HEK293 (cell line): Measurements from ENCODE around the gene CLCN3.

Source experiments
- BCL11B ChIP-seq: fragments of 450-650 bp; formaldehyde crosslinking; IDR thresholded peaks from 2 replicates; pipeline ENCODE4 v1.5.1; 2016; ENCODE audit warnings: low read depth, missing biosample characterization, missing genetic modification characterization
- GFI1B ChIP-seq: fragments of 450-650 bp; formaldehyde crosslinking; IDR thresholded peaks from 2 replicates; pipeline ENCODE4 v1.5.1; 2016; ENCODE audit warnings: missing biosample characterization, missing genetic modification characterization
- GLIS2 ChIP-seq: fragments of 450-650 bp; formaldehyde crosslinking; IDR thresholded peaks from 2 replicates; pipeline ENCODE4 v1.5.1; 2016; ENCODE audit warnings: missing biosample characterization, missing genetic modification characterization
- KLF10 ChIP-seq: fragments of 450-650 bp; IDR thresholded peaks from 2 replicates; pipeline ENCODE4 v1.5.1; 2018; ENCODE audit warnings: missing biosample characterization, mild to moderate bottlenecking, missing genetic modification characterization
- SP3 ChIP-seq: fragments of 450-650 bp; formaldehyde crosslinking; IDR thresholded peaks from 2 replicates; pipeline ENCODE4 v1.5.1; 2016; ENCODE audit warnings: missing biosample characterization, missing genetic modification characterization
- ZBTB1 ChIP-seq: fragments of 450-650 bp; formaldehyde crosslinking; IDR thresholded peaks from 2 replicates; pipeline ENCODE4 v1.5.1; 2016; ENCODE audit warnings: missing biosample characterization, missing genetic modification characterization
- ZNF10 ChIP-seq: fragments of 450-650 bp; formaldehyde crosslinking; IDR thresholded peaks from 2 replicates; pipeline ENCODE4 v1.5.1; 2017; ENCODE audit warnings: missing biosample characterization, missing genetic modification characterization
- ZNF112 ChIP-seq: fragments of 450-650 bp; formaldehyde crosslinking; IDR thresholded peaks from 2 replicates; pipeline ENCODE4 v1.5.0; 2017; ENCODE audit warnings: missing biosample characterization, missing genetic modification characterization
- ZNF174 ChIP-seq: fragments of 450-650 bp; formaldehyde crosslinking; IDR thresholded peaks from 2 replicates; pipeline ENCODE4 v1.5.0; 2017; ENCODE audit warnings: missing biosample characterization, mild to moderate bottlenecking, missing genetic modification characterization
- ZNF175 ChIP-seq: fragments of 450-650 bp; formaldehyde crosslinking; IDR thresholded peaks from 2 replicates; pipeline ENCODE4 v1.5.1; 2016; ENCODE audit warnings: missing biosample characterization, missing genetic modification characterization
- ZNF211 ChIP-seq: fragments of 450-650 bp; formaldehyde crosslinking; IDR thresholded peaks from 2 replicates; pipeline ENCODE4 v1.5.1; 2016; ENCODE audit warnings: low read depth, missing biosample characterization, missing genetic modification characterization
- ZNF311 ChIP-seq: fragments of 450-650 bp; formaldehyde crosslinking; IDR thresholded peaks from 2 replicates; pipeline ENCODE4 v1.5.1; 2017; ENCODE audit warnings: missing biosample characterization, missing genetic modification characterization, borderline replicate concordance
- ZNF324 ChIP-seq: fragments of 450-650 bp; formaldehyde crosslinking; IDR thresholded peaks from 2 replicates; pipeline ENCODE4 v1.5.1; 2016; ENCODE audit warnings: missing biosample characterization, missing genetic modification characterization
- ZNF510 ChIP-seq: fragments of 450-650 bp; formaldehyde crosslinking; IDR thresholded peaks from 2 replicates; pipeline ENCODE4 v1.5.1; 2018; ENCODE audit warnings: mild to moderate bottlenecking, missing genetic modification characterization, missing biosample characterization; ENCODE audit not compliant: insufficient replicate concordance
- ZNF514 ChIP-seq: fragments of 450-650 bp; formaldehyde crosslinking; IDR thresholded peaks from 2 replicates; pipeline ENCODE4 v1.5.1; 2016; ENCODE audit warnings: missing biosample characterization, missing genetic modification characterization
- ZNF555 ChIP-seq: fragments of 450-650 bp; formaldehyde crosslinking; conservative IDR thresholded peaks from 2 replicates; pipeline ENCODE4 v1.5.1; 2017; ENCODE audit warnings: missing biosample characterization, mild to moderate bottlenecking, missing genetic modification characterization, inconsistent platforms
- ZNF585B ChIP-seq: fragments of 450-650 bp; formaldehyde crosslinking; IDR thresholded peaks from 2 replicates; pipeline ENCODE4 v1.5.1; 2016; ENCODE audit warnings: missing biosample characterization, missing genetic modification characterization
- ZNF768 ChIP-seq: fragments of 450-650 bp; formaldehyde crosslinking; IDR thresholded peaks from 2 replicates; pipeline ENCODE4 v1.5.1; 2018; ENCODE audit warnings: missing biosample characterization, mild to moderate bottlenecking, missing genetic modification characterization
- ZSCAN16 ChIP-seq: fragments of 450-650 bp; formaldehyde crosslinking; IDR thresholded peaks from 2 replicates; pipeline ENCODE4 v1.5.1; 2016; ENCODE audit warnings: missing biosample characterization, missing genetic modification characterization
- TF ChIP-seq, protein P1 (sequence below): fragments of 450-650 bp; formaldehyde crosslinking; IDR thresholded peaks from 2 replicates; pipeline ENCODE4 v1.5.1; 2017; ENCODE audit warnings: missing biosample characterization, missing genetic modification characterization
- TF ChIP-seq, protein P2 (sequence below): sonication (generic); formaldehyde crosslinking; IDR thresholded peaks from 2 replicates; pipeline ENCODE4 v1.8.1; 2022; ENCODE audit warnings: mild to moderate bottlenecking, moderate library complexity, missing genetic modification reagents
- TF ChIP-seq, protein P3 (sequence below): fragments of 450-650 bp; formaldehyde crosslinking; IDR thresholded peaks from 2 replicates; pipeline ENCODE4 v1.5.1; 2016; ENCODE audit warnings: missing biosample characterization, missing genetic modification characterization
- TF ChIP-seq, protein P4 (sequence below): fragments of 450-650 bp; formaldehyde crosslinking; IDR thresholded peaks from 2 replicates; pipeline ENCODE4 v1.5.1; 2016; ENCODE audit warnings: missing biosample characterization, missing genetic modification characterization
- TF ChIP-seq, protein P5 (sequence below): fragments of 450-650 bp; formaldehyde crosslinking; IDR thresholded peaks from 2 replicates; pipeline ENCODE4 v1.5.0; 2017; ENCODE audit warnings: missing biosample characterization, missing genetic modification characterization, borderline replicate concordance
- TF ChIP-seq, protein P6 (sequence below): fragments of 450-650 bp; formaldehyde crosslinking; IDR thresholded peaks from 2 replicates; pipeline ENCODE4 v1.5.1; 2016; ENCODE audit warnings: missing biosample characterization, missing genetic modification characterization, borderline replicate concordance
- TF ChIP-seq, protein P7 (sequence below): fragments of 450-650 bp; formaldehyde crosslinking; IDR thresholded peaks from 2 replicates; pipeline ENCODE4 v1.5.1; 2016; ENCODE audit warnings: missing biosample characterization, missing genetic modification characterization

Gene CLCN3

DNA sequence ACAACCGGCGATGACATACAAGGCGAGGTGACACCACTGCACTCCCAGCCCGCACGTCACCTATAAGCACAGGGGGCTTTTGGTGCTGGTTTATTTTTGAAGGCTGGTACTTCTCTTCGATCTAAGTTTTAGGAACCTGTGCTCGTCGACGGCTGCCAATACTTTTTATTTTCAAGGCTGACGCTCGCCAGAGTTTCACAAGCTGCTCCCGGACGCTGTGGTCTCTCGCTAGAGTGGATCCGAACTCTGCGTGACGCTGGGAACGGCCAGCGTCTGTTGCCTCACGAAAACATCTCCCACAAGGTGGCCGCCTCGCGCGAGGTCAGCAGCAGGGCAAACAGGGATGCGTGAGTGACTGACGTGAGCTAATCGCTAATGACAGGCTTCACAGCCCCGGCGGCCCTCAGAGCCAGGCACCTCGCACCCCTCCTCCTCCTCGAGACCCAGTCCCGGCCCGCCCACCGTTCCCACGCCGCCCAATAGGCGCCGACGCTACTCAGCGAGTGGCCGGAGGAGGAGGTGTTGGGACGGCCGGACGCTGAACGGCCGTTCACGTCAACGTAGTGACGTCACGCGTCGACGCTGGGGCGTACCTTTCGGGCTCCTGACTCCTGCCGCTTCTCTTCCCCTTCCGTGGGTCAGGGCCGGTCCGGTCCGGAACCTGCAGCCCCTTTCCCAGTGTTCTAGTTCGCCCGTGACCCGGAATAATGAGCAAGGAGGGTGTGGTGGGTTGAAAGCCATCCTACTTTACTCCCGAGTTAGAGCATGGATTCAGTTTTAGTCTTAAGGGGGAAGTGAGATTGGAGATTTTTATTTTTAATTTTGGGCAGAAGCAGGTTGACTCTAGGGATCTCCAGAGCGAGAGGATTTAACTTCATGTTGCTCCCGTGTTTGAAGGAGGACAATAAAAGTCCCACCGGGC lies at the start of gene CLCN3 (continued):
- TF ChIP-seq, protein P1, sequence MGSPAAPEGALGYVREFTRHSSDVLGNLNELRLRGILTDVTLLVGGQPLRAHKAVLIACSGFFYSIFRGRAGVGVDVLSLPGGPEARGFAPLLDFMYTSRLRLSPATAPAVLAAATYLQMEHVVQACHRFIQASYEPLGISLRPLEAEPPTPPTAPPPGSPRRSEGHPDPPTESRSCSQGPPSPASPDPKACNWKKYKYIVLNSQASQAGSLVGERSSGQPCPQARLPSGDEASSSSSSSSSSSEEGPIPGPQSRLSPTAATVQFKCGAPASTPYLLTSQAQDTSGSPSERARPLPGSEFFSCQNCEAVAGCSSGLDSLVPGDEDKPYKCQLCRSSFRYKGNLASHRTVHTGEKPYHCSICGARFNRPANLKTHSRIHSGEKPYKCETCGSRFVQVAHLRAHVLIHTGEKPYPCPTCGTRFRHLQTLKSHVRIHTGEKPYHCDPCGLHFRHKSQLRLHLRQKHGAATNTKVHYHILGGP (tag by site-specific recombination) = no peak
- no peak for TF ChIP-seq ZNF311 (tag by site-specific recombination)
- TF ChIP-seq ZNF555 = no peak
- no peak for TF ChIP-seq ZSCAN16 (tag by site-specific recombination)
- no peak for TF ChIP-seq ZNF514
- TF ChIP-seq ZNF585B (tag by site-specific recombination) = no peak
- TF ChIP-seq, protein P2, sequence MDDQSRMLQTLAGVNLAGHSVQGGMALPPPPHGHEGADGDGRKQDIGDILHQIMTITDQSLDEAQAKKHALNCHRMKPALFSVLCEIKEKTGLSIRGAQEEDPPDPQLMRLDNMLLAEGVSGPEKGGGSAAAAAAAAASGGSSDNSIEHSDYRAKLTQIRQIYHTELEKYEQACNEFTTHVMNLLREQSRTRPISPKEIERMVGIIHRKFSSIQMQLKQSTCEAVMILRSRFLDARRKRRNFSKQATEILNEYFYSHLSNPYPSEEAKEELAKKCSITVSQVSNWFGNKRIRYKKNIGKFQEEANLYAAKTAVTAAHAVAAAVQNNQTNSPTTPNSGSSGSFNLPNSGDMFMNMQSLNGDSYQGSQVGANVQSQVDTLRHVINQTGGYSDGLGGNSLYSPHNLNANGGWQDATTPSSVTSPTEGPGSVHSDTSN = peak; percentile 60; the same call in 1 of the 2 replicates
- TF ChIP-seq ZNF174 = no peak
- TF ChIP-seq, protein P3, sequence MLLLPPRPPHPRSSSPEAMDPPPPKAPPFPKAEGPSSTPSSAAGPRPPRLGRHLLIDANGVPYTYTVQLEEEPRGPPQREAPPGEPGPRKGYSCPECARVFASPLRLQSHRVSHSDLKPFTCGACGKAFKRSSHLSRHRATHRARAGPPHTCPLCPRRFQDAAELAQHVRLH (tag by site-specific recombination) = no peak
- TF ChIP-seq ZNF10 (tag by site-specific recombination) = no peak
- TF ChIP-seq, protein P4, sequence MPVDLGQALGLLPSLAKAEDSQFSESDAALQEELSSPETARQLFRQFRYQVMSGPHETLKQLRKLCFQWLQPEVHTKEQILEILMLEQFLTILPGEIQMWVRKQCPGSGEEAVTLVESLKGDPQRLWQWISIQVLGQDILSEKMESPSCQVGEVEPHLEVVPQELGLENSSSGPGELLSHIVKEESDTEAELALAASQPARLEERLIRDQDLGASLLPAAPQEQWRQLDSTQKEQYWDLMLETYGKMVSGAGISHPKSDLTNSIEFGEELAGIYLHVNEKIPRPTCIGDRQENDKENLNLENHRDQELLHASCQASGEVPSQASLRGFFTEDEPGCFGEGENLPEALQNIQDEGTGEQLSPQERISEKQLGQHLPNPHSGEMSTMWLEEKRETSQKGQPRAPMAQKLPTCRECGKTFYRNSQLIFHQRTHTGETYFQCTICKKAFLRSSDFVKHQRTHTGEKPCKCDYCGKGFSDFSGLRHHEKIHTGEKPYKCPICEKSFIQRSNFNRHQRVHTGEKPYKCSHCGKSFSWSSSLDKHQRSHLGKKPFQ (tag by site-specific recombination) = no peak
- no peak for TF ChIP-seq BCL11B (tag by site-specific recombination)
- TF ChIP-seq, protein P5, sequence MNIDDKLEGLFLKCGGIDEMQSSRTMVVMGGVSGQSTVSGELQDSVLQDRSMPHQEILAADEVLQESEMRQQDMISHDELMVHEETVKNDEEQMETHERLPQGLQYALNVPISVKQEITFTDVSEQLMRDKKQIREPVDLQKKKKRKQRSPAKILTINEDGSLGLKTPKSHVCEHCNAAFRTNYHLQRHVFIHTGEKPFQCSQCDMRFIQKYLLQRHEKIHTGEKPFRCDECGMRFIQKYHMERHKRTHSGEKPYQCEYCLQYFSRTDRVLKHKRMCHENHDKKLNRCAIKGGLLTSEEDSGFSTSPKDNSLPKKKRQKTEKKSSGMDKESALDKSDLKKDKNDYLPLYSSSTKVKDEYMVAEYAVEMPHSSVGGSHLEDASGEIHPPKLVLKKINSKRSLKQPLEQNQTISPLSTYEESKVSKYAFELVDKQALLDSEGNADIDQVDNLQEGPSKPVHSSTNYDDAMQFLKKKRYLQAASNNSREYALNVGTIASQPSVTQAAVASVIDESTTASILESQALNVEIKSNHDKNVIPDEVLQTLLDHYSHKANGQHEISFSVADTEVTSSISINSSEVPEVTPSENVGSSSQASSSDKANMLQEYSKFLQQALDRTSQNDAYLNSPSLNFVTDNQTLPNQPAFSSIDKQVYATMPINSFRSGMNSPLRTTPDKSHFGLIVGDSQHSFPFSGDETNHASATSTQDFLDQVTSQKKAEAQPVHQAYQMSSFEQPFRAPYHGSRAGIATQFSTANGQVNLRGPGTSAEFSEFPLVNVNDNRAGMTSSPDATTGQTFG = no peak
- no peak for TF ChIP-seq ZNF510
- no peak for TF ChIP-seq GFI1B (tag by site-specific recombination)
- TF ChIP-seq ZNF324 (tag by site-specific recombination) = no peak
- TF ChIP-seq, protein P6, sequence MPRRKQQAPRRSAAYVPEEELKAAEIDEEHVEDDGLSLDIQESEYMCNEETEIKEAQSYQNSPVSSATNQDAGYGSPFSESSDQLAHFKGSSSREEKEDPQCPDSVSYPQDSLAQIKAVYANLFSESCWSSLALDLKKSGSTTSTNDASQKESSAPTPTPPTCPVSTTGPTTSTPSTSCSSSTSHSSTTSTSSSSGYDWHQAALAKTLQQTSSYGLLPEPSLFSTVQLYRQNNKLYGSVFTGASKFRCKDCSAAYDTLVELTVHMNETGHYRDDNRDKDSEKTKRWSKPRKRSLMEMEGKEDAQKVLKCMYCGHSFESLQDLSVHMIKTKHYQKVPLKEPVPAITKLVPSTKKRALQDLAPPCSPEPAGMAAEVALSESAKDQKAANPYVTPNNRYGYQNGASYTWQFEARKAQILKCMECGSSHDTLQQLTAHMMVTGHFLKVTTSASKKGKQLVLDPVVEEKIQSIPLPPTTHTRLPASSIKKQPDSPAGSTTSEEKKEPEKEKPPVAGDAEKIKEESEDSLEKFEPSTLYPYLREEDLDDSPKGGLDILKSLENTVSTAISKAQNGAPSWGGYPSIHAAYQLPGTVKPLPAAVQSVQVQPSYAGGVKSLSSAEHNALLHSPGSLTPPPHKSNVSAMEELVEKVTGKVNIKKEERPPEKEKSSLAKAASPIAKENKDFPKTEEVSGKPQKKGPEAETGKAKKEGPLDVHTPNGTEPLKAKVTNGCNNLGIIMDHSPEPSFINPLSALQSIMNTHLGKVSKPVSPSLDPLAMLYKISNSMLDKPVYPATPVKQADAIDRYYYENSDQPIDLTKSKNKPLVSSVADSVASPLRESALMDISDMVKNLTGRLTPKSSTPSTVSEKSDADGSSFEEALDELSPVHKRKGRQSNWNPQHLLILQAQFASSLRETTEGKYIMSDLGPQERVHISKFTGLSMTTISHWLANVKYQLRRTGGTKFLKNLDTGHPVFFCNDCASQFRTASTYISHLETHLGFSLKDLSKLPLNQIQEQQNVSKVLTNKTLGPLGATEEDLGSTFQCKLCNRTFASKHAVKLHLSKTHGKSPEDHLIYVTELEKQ = 0 out of 2 replicates have a peak, but pooled peaks have one; percentile 44
- TF ChIP-seq ZBTB1 (tag by site-specific recombination) = no peak
- TF ChIP-seq ZNF211 (tag by site-specific recombination) = no peak
- no peak for TF ChIP-seq KLF10 (tag by site-specific recombination)
- TF ChIP-seq SP3 (tag by site-specific recombination) = peak; percentile 82
- TF ChIP-seq GLIS2 (tag by site-specific recombination) = no peak
- TF ChIP-seq ZNF768 = no peak
- TF ChIP-seq, protein P7, sequence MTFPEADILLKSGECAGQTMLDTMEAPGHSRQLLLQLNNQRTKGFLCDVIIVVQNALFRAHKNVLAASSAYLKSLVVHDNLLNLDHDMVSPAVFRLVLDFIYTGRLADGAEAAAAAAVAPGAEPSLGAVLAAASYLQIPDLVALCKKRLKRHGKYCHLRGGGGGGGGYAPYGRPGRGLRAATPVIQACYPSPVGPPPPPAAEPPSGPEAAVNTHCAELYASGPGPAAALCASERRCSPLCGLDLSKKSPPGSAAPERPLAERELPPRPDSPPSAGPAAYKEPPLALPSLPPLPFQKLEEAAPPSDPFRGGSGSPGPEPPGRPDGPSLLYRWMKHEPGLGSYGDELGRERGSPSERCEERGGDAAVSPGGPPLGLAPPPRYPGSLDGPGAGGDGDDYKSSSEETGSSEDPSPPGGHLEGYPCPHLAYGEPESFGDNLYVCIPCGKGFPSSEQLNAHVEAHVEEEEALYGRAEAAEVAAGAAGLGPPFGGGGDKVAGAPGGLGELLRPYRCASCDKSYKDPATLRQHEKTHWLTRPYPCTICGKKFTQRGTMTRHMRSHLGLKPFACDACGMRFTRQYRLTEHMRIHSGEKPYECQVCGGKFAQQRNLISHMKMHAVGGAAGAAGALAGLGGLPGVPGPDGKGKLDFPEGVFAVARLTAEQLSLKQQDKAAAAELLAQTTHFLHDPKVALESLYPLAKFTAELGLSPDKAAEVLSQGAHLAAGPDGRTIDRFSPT (tag by site-specific recombination) = 0 out of 2 replicates have a peak, but pooled peaks have one; percentile 31
- no peak for TF ChIP-seq ZNF175 (tag by site-specific recombination)
- no peak for TF ChIP-seq ZNF112 (tag by site-specific recombination)
